ENCODE measurements around the gene POU2F2.

GRCh38 chr19:42166316-42166715, 34.1 kb upstream of the POU2F2 start:
- TF ChIP-seq, protein P1, sequence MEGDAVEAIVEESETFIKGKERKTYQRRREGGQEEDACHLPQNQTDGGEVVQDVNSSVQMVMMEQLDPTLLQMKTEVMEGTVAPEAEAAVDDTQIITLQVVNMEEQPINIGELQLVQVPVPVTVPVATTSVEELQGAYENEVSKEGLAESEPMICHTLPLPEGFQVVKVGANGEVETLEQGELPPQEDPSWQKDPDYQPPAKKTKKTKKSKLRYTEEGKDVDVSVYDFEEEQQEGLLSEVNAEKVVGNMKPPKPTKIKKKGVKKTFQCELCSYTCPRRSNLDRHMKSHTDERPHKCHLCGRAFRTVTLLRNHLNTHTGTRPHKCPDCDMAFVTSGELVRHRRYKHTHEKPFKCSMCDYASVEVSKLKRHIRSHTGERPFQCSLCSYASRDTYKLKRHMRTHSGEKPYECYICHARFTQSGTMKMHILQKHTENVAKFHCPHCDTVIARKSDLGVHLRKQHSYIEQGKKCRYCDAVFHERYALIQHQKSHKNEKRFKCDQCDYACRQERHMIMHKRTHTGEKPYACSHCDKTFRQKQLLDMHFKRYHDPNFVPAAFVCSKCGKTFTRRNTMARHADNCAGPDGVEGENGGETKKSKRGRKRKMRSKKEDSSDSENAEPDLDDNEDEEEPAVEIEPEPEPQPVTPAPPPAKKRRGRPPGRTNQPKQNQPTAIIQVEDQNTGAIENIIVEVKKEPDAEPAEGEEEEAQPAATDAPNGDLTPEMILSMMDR (IDR thresholded peaks at IDR 0.05; ENCODE audit: insufficient read depth, low read length, poor library complexity, severe bottlenecking): no peak
- no peak for TF ChIP-seq EZH2phosphoT487 (conservative IDR thresholded peaks at IDR 0.05; ENCODE audit: low read length)
